SIG-M5 (cell line): ENCODE data around the gene CDC5L.
"Not testable (repeated sequence)": the region's sequence is repeated elsewhere in the genome, so short reads cannot be mapped to it uniquely, and the experiment has no call there.

Experiments
- DNase-seq: peaks from one replicate; lab custom pipeline; 2025; lab: John Stamatoyannopoulos, UW

CDC5L gene

DNA sequence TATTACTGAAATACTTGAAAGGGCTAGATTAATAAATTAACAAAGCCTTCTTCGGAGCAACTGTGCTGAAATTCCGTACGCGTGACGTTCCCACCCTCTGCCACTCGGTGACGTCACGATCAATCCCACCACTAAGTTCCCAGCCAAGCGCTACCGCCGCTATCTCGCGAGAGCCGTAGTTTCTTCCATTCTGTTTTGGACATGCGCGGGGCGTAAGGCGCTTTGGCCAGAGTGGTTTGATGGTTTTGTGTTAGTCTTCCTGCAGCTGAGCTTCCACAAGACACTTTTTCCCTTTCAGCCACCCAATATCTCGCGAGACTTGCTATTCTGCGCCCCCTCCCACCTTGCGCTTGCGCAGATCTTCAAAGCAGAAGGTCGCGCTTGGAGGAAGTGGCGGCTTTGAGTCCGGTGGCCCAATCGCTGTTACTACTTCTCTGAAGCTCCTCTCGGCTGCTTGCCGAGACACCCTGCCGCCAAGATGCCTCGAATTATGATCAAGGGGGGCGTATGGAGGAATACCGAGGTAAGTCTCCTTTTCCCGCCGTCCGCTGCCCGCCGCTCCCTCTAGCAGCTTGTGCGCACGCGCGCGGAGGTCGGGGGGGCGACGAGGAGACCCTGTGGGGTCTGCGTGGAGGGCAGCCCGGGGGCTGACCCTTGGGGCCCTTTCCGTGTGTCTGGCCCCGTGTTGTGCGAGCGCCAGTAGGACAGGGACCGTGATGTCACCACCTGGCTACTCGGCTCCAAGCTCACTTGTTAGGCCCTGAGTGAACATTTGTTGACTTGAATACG, at the start of gene CDC5L:
TSS of gene CDC5L (plus strand) at position 361 of the 789 bp plus-strand sequence. CDS start at position 479, 118 bp downstream.
- peak; percentile 90 for DNase-seq

GRCh38 chr6:44338228-44339122, 49.0 kb upstream of the CDC5L start:
- DNase-seq = no peak

DNA sequence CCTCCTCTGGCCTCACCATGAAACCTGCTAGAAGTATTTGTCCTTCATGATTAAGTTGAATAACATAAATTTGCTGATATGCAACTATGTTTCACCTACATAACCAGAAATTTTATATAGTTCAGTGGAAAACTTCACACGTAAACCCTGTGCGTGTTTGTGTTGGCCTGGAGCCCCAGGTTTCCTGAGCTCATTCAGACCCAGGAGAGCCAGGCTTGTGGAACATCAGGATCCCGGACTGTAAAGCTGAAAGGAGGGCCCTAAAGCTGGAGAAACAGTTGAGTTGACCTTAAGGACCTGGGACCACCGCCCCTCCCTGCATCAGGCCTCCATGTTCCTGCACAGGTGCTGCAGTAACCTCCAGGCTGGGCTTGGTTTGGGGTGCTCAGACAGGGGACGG, 48.2 kb upstream of the CDC5L start:
- DNase-seq = no peak

GRCh38 chr6:44339763-44340625, 47.5 kb upstream of the CDC5L start:
- DNase-seq = no peak

- no peak for DNase-seq
Observed at GRCh38 chr6:44341095-44341890, 46.2 kb upstream of the CDC5L start.

DNA sequence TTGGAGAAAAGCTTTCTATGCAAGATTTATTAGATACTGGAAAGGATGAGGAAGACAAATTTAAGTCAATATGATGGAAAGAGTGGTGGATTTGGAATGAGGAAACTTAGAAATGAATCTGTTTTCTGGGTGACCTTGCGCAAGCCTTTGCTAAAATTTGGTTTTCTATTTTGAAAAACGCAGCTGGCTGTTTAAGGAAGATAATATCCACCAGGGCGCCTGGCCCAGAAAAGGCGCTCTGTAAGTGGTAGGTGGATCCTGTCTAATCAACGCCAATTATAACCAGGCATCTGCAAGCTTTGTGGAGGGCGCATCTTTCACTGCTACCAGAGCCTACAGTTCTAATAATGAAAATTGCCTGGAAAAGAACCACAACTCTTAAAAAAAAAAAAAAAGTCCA, 45.5 kb upstream of the CDC5L start:
- peak; percentile 22 for DNase-seq

- no peak for DNase-seq
Observed at GRCh38 chr6:44342489-44342888, 45.0 kb upstream of the CDC5L start, which contains the start of gene SPATS1. SPATS1 (plus strand) TSS chr6:44342650; CDS start chr6:44343096, 446 bp downstream.

GRCh38 chr6:44346818-44347217, 40.7 kb upstream of the CDC5L start:
- not testable (repeated sequence) for DNase-seq

GRCh38 chr6:44349904-44350649, 37.4 kb upstream of the CDC5L start:
- DNase-seq = no peak

DNA sequence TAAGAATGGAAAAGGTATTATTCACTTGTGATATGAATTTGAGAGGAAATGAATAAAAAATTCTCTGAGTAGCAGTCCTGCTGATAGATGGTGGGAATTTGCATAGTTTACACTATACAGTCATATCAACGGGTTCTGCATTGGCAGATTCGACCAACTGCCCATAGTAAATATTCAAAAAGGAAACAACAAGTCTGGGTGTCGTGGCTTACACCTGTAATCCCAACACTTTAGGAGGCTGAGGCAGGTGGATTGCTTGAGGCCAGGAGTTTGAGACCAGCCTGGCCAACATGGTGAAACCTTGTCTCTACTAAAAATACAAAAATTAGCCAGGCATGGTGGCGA, 36.9 kb upstream of the CDC5L start:
- not testable (repeated sequence) for DNase-seq

GRCh38 chr6:44352259-44352658, 35.2 kb upstream of the CDC5L start:
- DNase-seq = no peak

- DNase-seq = no peak
Observed at GRCh38 chr6:44353336-44353735, 34.2 kb upstream of the CDC5L start.

GRCh38 chr6:44355640-44356039, 31.9 kb upstream of the CDC5L start:
- DNase-seq = no peak

- DNase-seq = no peak
Observed at GRCh38 chr6:44356487-44356886, 31.0 kb upstream of the CDC5L start.

DNA sequence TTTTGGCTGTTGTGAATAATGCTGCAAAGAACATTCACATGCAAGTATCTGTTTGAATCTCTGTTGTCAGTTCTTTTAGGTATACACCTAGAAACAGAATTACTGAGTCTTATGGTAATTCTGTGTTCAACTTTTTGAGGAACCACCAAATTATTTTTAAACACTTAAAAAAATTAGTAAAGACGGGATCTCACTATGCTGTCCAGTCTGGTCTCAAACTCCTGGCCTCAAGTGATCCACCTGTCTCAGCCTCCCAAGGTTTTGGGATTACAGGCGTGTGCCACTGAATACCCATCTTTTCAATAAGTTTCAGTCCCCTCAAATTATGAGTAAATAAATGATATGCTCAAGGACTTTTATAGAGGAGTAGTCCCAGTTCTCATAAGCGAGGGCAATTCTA, 27.5 kb upstream of the CDC5L start:
- no peak for DNase-seq

DNA sequence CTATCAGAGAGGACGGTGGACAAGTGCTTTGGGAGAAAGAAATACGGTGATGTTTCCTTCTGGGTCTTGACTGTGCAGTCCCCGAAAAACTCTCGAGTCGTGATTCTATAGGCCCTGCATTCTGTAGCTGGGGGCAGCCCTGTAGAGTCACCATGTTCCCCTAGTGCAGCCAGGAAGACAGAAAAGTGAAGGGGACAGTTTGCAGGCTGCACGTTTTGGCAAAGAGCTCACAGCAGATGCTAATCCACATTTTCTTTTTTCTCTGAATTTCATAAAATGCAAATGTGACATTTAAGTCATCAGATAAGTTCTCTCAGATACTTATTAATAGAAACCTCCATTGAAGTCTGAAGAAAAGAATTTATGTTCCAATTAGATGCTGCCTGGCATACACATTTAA, 25.6 kb upstream of the CDC5L start:
- DNase-seq = no peak

DNA sequence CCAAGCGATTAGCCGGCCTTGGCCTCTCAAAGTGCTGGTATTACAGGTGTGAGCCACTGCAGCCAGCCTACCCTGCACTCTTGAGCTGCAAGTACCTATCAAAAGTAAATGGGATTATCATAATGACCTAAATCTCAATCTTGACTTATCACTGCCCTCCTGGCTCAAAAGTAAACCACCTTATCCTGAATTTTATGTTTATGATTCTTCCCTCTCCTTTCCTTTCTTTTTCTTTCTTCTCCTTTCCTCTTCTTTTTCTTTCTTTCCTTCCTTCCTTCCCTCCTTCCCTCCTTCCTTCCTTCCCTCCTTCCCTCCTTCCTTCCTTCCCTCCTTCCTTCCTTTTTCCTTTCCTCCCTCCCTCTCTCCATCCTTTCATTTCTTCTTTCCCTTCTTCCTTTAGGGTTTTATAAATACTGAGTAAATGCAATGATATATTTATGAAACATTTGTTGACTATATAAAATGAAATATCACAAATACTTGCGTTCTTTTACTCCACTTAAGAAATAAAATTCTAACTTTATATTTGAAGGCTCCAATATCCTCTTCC, 24.1 kb upstream of the CDC5L start:
- DNase-seq = no peak

GRCh38 chr6:44366781-44367180, 20.7 kb upstream of the CDC5L start:
- no peak for DNase-seq

DNA sequence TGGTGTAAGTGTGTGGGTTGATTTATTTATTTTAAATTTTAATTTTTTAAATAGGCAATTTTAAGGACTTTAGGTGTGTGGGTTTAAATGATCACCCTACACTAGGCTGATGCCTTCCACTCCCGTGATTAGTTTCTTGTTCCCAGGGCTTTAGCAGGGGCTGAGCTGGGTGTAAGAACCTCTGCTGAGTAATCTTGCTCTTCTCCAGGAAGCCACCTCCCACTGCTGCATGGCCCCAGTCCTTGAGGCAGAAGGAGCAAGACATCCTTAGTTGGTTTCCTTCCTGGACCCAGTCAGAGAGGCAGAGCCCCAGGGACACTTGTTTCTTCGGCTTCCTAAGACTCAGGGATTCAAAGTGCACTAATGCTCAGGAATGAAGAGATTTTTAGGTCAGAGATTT, 19.8 kb upstream of the CDC5L start:
- DNase-seq = no peak

DNA sequence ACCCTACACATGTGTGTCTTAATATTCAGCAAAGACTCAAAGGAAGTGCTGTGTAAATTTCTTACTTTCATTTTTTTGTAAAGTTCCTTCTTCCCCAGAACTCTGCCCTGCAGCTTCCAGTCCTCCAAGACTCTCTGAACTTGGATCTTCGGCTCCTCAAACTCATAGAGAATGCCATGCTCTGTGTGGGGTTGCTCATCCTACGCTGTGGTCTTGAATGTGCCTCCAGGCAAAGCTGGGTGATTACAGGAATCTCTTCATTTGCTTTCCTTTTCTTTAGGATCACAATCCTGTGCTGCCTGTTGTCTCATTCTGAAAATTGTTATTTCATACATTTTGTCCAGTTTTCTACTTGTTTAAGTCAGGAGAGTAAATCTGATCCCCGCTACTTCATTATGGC, 14.5 kb upstream of the CDC5L start:
- DNase-seq = no peak
